Hematopoietic multipotent progenitor cell treated with erythropoietin and hydrocortisone succinate and interleukin-3 and kit ligand, for 8 days (in vitro differentiated cells): Measurements from ENCODE around the gene DNAH2.

Source experiments
- DNase-seq: peaks from one replicate; pipeline ENCODE4 v3.0.0-alpha.2; 2015

DNAH2 gene

GRCh38 chr17:7823581-7824001 is 106.0 kb downstream of the DNAH2 start:
- no peak for DNase-seq

GRCh38 chr17:7824021-7824924 is 106.7 kb downstream of the DNAH2 start:
- no peak for DNase-seq

GRCh38 chr17:7825206-7825990 is 107.9 kb downstream of the DNAH2 start:
- peak; percentile 40 for DNase-seq

- DNase-seq, result no peak
These were observed 113.1 kb downstream of the DNAH2 start for GRCh38 chr17:7830616-7831015.

GRCh38 chr17:7831233-7831632 is 113.7 kb downstream of the DNAH2 start:
- DNase-seq, result no peak

GRCh38 chr17:7832431-7832830 is 114.9 kb downstream of the DNAH2 start:
- DNase-seq, result no peak

GRCh38 chr17:7833011-7833794 is 115.7 kb downstream of the DNAH2 start:
- DNase-seq, result no peak

- DNase-seq, result peak; percentile 91
These were observed 116.4 kb downstream of the DNAH2 start, which contains the start of gene KDM6B for GRCh38 chr17:7833795-7834541. Gene KDM6B, plus strand, starts transcription at chr17:7834217. Its CDS starts 11,338 bp downstream, at chr17:7845555.

- peak; percentile 28 for DNase-seq
These were observed 117.0 kb downstream of the DNAH2 start for GRCh38 chr17:7834542-7834956.

- DNase-seq, result peak; percentile 96
These were observed 117.6 kb downstream of the DNAH2 start for GRCh38 chr17:7834957-7835813.

GRCh38 chr17:7835814-7836595 is 118.5 kb downstream of the DNAH2 start:
- DNase-seq, result no peak

- DNase-seq, result peak; percentile 100
These were observed 119.3 kb downstream of the DNAH2 start for GRCh38 chr17:7836596-7837407.

- peak; percentile 65 for DNase-seq
These were observed 120.0 kb downstream of the DNAH2 start for GRCh38 chr17:7837408-7838088.

GRCh38 chr17:7838090-7839075 is 120.8 kb downstream of the DNAH2 start:
- DNase-seq, result peak; percentile 73

GRCh38 chr17:7839190-7839875 is 121.8 kb downstream of the DNAH2 start:
- DNase-seq, result peak; percentile 35

GRCh38 chr17:7839876-7840261 is 122.3 kb downstream of the DNAH2 start:
- DNase-seq, result peak; percentile 81

- DNase-seq, result no peak
These were observed 122.9 kb downstream of the DNAH2 start for GRCh38 chr17:7840441-7840840.
